ENCODE data around the gene KCNT2. TPM values are rescaled to one million over a fixed set of nuclear protein-coding genes. Genes with fewer than 3 reads are reported as not detected.
A peak's percentile ranks its signal among the peaks of the same experiment; 100 is the strongest.

KCNT2 gene
- total and polyA plus RNA-seq, 9 donors: 5.3 to 34.9 (median 14.1) TPM

DNA sequence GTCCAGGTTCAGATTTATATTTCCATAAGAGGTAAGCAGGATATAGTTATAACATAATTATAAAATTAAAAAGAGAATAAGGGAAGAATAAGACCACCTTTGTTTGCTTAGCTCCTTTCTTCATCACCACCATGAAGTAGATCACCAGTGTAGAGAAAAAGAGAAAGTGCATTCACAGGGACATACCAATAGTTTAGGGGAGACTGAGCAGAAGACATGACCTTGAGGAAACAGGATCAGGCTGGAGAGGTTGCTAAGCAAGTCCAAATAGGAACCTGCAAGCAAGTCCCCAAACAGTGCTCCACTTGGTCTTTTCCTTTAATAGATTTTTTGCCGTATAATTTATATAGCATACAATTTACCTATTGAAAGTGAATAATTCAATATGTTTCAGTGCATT, 63.0 kb downstream of the KCNT2 start:
- WGBS, 3 donors: 96 to 100% (median 100%) methylated on average over 1 of the region's 1 CpG
- H3K27ac ChIP-seq: peak overlapping the region in 1 of 2 donors; percentile 12
- intact Hi-C loops (cut with DNase I): no loop called here

DNA sequence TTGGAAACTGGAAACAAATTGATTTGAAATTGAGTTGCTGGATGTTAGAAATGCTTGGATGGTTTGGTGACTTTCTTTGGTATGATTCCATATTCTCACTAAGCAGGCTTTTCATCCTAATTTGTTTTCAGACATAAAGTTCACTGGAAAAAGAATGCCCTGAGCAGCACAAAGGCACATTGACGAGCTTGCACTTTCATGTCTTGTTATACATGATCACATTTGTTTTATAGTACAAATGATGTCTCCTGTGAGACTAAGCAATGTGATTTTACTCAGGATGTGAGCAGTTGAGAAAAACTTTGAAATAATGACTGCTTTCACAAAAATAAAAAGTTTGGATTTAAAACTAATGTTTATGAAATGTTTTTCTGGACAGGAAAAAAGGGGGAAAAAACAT, 63.6 kb downstream of the KCNT2 start:
- Histone ChIP-seq H3K27ac (peak overlapping the region in 1 of 2 donors; percentile 12), H3K4me3 (no peak overlapping the region), H3K27me3 (no peaks in the 10 kb centered on the region), H3K4me1 (ENCODE audit: insufficient read depth) (no peaks in the 10 kb centered on the region), H3K9me3 (no peaks in the 10 kb centered on the region), H3K36me3 (no peaks in the 10 kb centered on the region)
- 22 to 48% (median 38%) methylated on average over 1 of the region's 1 CpG for WGBS, 3 donors
- TF ChIP-seq, protein P1, sequence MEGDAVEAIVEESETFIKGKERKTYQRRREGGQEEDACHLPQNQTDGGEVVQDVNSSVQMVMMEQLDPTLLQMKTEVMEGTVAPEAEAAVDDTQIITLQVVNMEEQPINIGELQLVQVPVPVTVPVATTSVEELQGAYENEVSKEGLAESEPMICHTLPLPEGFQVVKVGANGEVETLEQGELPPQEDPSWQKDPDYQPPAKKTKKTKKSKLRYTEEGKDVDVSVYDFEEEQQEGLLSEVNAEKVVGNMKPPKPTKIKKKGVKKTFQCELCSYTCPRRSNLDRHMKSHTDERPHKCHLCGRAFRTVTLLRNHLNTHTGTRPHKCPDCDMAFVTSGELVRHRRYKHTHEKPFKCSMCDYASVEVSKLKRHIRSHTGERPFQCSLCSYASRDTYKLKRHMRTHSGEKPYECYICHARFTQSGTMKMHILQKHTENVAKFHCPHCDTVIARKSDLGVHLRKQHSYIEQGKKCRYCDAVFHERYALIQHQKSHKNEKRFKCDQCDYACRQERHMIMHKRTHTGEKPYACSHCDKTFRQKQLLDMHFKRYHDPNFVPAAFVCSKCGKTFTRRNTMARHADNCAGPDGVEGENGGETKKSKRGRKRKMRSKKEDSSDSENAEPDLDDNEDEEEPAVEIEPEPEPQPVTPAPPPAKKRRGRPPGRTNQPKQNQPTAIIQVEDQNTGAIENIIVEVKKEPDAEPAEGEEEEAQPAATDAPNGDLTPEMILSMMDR (IDR thresholded peaks at IDR 0.05): no peak
- no peak for TF ChIP-seq POLR2A (IDR thresholded peaks at IDR 0.05)
- no peak for TF ChIP-seq EP300 (IDR thresholded peaks at IDR 0.05)
- no peak for DNase-seq
- intact Hi-C loops (cut with DNase I): no loop called here

More for the DNA sequence above, 63.0 kb downstream of the KCNT2 start:
- no peaks in the 10 kb centered on the region for H3K4me1 ChIP-seq (ENCODE audit: insufficient read depth)
- H3K4me3 ChIP-seq: no peak overlapping the region
- H3K36me3 ChIP-seq: no peaks in the 10 kb centered on the region
- H3K9me3 ChIP-seq: no peaks in the 10 kb centered on the region
- DNase-seq: no peak
- TF ChIP-seq EP300 (IDR thresholded peaks at IDR 0.05) (no peak), POLR2A (IDR thresholded peaks at IDR 0.05) (no peak)
- TF ChIP-seq, protein P1 (IDR thresholded peaks at IDR 0.05): no peak
- no peaks in the 10 kb centered on the region for H3K27me3 ChIP-seq

DNA sequence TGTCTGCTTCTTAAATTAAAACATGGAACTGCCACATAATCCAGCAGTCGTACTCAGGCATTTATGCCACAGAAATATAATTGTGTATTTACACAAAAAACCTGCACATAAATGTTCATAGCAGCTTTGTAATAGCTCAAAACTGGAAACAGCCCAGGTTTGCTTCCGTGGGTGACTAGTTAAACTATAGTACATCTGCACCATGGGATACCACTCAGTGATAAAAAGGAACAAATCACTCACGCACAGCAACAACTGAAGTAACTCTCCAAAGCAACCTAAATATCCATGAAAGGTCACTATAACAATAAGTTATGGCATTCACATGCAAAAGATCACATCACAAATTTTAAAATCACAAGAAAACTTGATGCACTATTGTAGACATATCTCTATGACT, 64.4 kb downstream of the KCNT2 start:
- no peaks in the 10 kb centered on the region for H3K36me3 ChIP-seq
- WGBS, 3 donors: 89 to 94% (median 92%) methylated on average over 3 of the region's 3 CpGs

DNA sequence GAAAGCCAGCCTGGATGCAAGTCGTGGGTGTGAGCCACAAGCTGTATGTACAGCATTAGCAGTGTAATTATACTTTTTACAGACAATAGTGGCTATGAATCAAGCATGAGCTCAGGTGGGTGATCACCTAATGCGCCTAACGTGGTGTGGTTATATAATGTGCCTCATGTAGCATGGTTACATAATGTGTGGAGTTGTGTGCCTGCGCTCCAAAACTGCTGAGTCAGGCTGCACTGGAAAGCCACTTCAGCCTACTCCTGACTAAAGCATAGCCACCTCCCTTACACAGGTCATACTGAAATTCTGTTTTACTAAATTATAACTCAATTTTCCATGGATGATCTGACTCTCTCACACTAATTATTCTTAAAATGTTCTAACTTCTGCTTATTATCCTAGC, 69.8 kb downstream of the KCNT2 start:
- TF ChIP-seq EP300 (IDR thresholded peaks at IDR 0.05): no peak
- TF ChIP-seq, protein P1 (IDR thresholded peaks at IDR 0.05): no peak
- no peak for TF ChIP-seq POLR2A (IDR thresholded peaks at IDR 0.05)

More for the DNA sequence above, 64.4 kb downstream of the KCNT2 start:
- peak overlapping the region in 1 of 2 donors; percentile 12 for H3K27ac ChIP-seq
- H3K9me3 ChIP-seq: no peaks in the 10 kb centered on the region
- TF ChIP-seq, protein P1 (IDR thresholded peaks at IDR 0.05): no peak
- H3K4me3 ChIP-seq: no peak overlapping the region
- H3K27me3 ChIP-seq: no peaks in the 10 kb centered on the region
- intact Hi-C loops (cut with DNase I): no loop called here
- no peak for DNase-seq
- H3K4me1 ChIP-seq (ENCODE audit: insufficient read depth): no peaks in the 10 kb centered on the region

More for the DNA sequence above, 69.8 kb downstream of the KCNT2 start:
- no peaks in the 10 kb centered on the region for H3K9me3 ChIP-seq
- no peaks in the 10 kb centered on the region for H3K36me3 ChIP-seq
- 91 to 98% (median 98%) methylated on average over 4 of the region's 4 CpGs for WGBS, 3 donors
- H3K27ac ChIP-seq: no peak overlapping the region
- no peak overlapping the region for H3K4me3 ChIP-seq
- no peaks in the 10 kb centered on the region for H3K4me1 ChIP-seq (ENCODE audit: insufficient read depth)
- H3K27me3 ChIP-seq: no peaks in the 10 kb centered on the region
- no peak for DNase-seq
- intact Hi-C loops (cut with DNase I): no loop called here
